HFF-Myc (cell line): ENCODE measurements around the gene APOBEC3B.
"Not testable (repeated sequence)": the region's sequence is repeated elsewhere in the genome, so short reads cannot be mapped to it uniquely, and the experiment has no call there.

Experiments used
- DNase-seq: peaks from one replicate; pipeline ENCODE4 v3.0.0-alpha.2; 2011; ENCODE audit warnings: low read depth; ENCODE audit errors: extremely low read depth
- H3K4me3 ChIP-seq: replicated peaks from 2 replicates; pipeline ENCODE4 v1.5.1; 2011; ENCODE audit warnings: low read depth, mild to moderate bottlenecking, control low read depth, low read length
- TF ChIP-seq, protein P1 (sequence below): IDR thresholded peaks from 2 replicates; pipeline ENCODE4 v1.5.1; 2012; ENCODE audit warnings: mild to moderate bottlenecking, low read depth, low read length, control low read depth; ENCODE audit errors: missing control alignments

The APOBEC3B gene

DNA sequence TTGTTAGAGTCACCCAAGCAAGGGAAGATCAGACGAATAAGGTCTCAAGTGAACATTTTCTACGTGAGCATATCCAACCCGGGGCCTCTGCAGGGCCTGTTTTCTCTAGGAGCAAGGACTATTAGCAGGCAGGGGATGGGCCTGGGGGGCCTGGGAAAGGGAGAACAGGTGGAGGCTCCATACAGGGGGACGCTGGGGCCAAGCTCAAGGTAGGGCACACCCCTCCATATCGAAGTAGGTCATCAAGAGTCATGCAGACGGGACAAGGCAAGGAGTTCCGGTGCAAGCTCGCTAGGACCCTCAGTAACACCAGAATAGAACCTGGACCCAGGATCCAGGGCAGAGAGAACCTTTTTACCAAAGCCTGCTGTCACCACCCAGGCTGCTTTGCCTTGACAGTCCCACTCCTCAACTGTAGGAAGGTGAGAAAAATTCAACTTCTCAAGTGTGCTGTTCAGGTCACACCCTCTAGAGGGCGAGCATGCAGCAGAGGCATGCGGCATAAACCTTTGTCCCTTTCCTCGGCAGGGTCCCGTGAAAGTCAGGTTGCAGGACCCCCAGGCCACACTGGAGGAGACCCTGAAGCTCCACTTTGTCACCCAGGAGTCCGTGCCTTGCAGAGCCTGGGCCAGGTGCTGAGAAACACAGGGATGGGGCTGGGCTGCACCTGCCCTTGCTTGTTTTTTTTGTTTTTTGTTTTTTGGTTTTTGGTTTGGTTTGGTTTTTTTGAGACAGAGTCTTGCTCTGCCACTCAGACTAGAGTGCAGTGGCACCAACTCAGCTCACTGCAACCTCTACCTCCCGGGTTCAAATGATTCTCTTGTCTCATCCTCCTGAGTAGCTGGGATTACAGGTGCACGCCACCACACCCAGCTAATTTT is 8.6 kb upstream of the APOBEC3B start:
- TF ChIP-seq, protein P1, sequence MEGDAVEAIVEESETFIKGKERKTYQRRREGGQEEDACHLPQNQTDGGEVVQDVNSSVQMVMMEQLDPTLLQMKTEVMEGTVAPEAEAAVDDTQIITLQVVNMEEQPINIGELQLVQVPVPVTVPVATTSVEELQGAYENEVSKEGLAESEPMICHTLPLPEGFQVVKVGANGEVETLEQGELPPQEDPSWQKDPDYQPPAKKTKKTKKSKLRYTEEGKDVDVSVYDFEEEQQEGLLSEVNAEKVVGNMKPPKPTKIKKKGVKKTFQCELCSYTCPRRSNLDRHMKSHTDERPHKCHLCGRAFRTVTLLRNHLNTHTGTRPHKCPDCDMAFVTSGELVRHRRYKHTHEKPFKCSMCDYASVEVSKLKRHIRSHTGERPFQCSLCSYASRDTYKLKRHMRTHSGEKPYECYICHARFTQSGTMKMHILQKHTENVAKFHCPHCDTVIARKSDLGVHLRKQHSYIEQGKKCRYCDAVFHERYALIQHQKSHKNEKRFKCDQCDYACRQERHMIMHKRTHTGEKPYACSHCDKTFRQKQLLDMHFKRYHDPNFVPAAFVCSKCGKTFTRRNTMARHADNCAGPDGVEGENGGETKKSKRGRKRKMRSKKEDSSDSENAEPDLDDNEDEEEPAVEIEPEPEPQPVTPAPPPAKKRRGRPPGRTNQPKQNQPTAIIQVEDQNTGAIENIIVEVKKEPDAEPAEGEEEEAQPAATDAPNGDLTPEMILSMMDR = peak; percentile 58
- H3K4me3 ChIP-seq = no peak overlapping the region
- no peak for DNase-seq

DNA sequence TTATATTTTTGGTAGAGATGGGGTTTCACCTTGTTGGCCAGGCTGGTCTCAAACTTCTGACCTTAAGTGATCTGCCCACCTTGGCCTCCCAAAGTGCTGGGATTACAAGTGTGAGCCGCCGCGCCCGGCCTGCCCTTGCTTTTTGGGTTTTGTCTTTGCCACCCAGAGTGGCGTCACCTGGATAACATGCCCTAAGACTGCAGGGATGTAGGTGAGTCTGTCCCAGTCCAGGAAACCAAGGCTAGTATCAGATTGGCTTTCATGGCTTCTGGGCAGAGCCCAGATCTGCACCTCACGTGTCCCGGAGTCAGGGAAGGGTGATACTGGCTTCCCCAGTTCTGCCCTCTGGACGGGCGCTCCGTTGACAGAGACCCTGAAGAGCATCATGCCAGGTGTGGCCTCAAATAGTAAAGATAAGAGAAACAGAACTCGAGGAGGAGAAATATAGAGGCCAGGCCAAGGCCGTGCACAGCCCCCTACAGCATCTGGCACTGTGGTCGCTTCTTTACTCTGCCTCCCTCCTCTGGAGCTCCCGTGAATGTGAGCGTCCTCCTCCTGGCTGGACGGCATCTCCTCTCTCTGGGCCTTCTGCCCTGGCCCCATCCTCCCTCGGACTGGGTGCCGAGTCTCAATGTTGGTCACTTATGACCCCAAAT is 7.8 kb upstream of the APOBEC3B start:
- no peak for DNase-seq
- TF ChIP-seq, protein P1 = no peak
- no peak overlapping the region for H3K4me3 ChIP-seq

DNA sequence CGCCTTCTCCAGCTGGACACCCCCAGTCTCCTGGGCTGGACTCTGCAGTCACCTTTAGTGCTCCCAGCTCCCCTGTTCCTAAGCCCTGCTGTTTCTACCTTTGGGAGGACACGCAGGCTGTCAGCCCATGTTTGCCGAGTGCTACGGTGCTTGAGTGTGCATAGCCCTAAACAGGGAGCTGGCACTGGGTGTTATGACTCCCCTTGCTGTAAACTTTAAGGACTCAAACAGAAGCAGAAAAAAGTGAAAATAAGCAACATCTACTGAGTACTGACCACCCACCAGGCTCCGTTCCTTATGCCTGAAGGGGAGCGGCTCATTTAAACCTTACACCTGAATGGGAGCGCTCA is 7.3 kb upstream of the APOBEC3B start:
- DNase-seq = no peak
- TF ChIP-seq, protein P1 = no peak
- no peak overlapping the region for H3K4me3 ChIP-seq

DNA sequence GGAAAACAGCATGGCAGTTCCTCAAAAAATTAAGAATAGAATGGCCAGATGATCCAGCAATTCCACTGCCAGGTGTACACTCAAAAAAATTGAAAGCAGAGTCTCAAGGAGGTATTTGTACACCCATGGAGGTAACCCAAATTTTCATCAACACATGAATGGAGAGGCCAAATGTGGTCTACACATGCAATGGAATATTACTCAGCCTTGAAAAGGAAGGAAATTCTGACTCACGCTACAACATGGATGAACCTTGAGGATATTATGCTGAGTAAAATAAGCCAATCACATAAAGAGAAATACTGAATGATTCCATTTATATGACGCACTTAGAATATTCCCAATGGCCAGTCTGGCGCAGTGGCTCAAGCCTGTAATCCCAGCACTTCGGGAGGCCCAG is 4.9 kb upstream of the APOBEC3B start:
- not testable (repeated sequence) for DNase-seq, H3K4me3 ChIP-seq

DNA sequence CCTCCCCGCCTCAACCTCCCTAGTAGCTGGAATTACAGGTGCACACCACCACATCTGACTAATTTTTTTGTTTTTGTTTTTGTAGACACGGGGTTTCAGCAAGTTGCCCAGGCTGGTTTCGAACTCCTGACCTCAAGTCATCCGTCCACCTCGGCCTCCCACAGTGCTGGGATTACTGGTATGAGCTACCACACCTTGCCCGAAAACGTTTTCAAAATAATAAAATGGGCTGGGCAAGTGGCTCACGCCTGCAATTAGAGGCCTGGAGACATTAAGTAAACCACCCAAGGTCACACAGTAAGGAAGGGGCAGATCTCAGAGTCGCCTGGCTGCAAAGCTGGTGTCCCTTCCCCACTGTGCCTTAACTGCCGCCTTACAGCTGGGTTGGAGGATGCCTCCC is 1.6 kb upstream of the APOBEC3B start:
- not testable (repeated sequence) for H3K4me3 ChIP-seq, DNase-seq

DNA sequence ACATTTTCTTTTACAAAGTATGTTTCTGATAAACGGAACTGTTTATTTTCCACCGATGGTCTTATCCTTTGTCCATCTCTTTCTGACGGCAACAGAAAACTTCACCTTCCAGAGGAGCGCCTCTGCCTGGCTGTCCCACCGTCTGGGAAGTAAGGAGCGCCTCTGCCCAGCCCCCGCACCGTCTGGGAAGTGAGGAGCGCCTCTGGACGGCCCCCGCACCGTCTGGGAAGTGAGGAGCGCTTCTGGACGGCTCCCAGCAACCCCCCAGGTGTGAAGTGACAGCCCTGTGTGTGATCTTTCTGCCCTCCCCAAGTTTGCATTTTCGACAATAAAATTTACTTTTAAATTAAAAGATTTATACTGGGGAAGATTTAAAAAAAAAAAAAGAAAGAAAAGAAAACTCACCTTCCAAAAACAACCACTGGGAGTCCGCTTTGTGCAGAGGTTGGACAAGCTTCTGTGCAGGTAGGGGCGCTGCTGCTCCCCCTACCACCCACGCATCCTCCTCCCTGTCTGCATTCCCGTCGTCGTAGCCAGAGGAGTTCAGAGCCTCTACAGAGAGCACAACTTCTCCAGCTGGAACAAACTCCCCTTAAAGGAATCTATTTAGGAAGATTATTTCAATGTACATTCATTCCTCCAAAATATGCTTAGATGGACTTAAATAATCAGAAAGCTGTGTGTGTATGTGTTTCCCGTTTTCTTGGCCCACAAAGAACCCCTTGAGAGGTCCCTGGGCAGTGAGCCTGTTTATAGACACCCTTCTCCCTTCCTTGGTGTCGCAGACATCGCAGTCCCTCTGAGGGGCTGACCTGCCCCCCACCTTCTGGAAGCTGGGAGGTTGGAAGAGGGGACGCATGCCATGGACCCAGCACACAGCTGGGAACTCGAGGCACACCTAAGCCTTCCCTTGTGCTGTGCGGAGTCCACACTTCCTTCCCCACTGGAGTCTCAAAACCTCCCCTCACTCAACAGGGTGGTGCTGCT is 849 bp upstream of the APOBEC3B start:
- no peak for DNase-seq
- no peak overlapping the region for H3K4me3 ChIP-seq
- TF ChIP-seq, protein P1 = peak; percentile 37

DNA sequence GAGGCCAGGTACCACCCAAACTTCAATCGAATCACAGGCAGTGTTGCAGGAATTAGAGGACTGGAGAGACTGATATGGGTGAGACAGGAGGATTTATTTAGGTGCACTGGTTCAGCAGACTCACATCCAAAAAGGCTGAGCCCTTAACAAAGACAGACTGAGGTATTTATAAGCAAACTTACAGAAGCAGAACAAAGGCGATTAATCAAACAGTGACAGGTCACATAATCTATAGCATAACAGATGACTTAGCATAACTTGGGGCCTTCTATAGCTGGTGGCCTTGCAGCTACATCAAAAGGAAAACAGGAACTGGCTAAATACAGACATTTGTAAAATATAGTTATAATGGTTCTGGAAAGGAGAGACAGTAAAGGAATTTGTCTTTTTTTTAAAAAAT is 2.1 kb downstream of the APOBEC3B start:
- DNase-seq = no peak
- H3K4me3 ChIP-seq = no peak overlapping the region
- TF ChIP-seq, protein P1 = no peak

DNA sequence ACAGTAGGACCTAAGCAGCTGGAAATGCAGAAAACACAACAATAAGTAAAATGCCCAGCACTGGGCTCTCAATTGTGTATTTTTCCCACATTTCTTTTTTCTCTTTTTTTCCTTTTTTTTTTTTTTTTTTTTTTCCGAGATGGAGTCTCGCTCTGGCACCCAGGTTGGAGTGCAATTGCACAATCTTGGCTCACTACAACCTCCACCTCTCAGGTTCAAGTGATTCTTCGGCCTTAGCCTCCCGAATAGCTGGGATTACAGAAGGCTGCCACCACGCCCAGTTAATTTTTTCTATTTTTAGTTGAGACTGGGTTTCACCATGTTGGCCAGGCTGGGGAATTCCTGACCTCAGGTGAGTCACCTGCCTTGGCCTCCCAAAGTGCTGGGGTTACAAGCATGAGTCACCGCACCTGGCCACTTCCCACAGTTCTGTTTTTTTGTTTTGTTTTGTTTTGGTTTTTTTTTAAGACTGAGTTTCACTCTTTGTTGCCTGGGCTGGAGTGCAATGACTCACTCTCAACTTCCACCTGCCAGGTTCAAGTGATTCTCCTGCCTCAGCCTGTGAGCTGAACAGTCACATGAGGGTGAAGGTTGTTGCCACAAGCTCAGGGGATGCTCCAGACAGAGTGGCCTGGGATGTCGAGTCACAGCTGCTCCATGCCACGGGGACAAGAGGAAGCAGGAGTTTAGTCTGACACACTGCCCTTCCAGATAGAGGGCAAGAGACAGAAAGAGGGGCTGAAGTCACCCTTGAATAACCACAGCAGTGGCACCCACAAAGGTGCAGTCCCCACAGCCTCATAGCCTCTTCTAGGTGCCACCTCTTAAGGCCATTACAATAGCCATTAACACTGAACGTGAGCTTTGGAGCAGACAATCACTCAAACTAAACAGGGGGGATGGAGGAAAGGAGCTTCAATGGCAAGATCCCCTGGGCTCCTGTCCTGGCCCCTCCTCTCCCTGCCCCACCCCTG is 2.9 kb downstream of the APOBEC3B start:
- DNase-seq = not testable (repeated sequence)

More for the DNA sequence above, 2.9 kb downstream of the APOBEC3B start:
- not testable (repeated sequence) for H3K4me3 ChIP-seq
